CD4-positive, alpha-beta T cell treated with Interleukin-1 beta for 1 hour (primary cell): ENCODE results near the gene PHACTR1.

Experiments used
- DNase-seq, 2 donors: peaks; one replicate each; pipeline ENCODE4 v3.0.0-alpha.2; 2020 to 2022

Gene PHACTR1

GRCh38 chr6:13079096-13079723, 362.6 kb downstream of the PHACTR1 start:
- no peak for DNase-seq

- no peak for DNase-seq
These were observed 364.1 kb downstream of the PHACTR1 start for GRCh38 chr6:13080462-13081188.

GRCh38 chr6:13081189-13081563, 364.6 kb downstream of the PHACTR1 start:
- DNase-seq, result no peak

- DNase-seq, result no peak
These were observed 372.9 kb downstream of the PHACTR1 start for GRCh38 chr6:13089296-13089994.

- no peak for DNase-seq
These were observed 374.6 kb downstream of the PHACTR1 start for GRCh38 chr6:13091192-13091591.

GRCh38 chr6:13094781-13095425, 378.3 kb downstream of the PHACTR1 start:
- DNase-seq, result no peak

- no peak for DNase-seq
These were observed 379.5 kb downstream of the PHACTR1 start for GRCh38 chr6:13096084-13096483.

GRCh38 chr6:13097454-13097853, 380.9 kb downstream of the PHACTR1 start:
- DNase-seq, result no peak

GRCh38 chr6:13098006-13098405, 381.4 kb downstream of the PHACTR1 start:
- DNase-seq, result no peak

- DNase-seq, result peak in 1 of 2 donors; percentile 30
These were observed 382.4 kb downstream of the PHACTR1 start for GRCh38 chr6:13098793-13099570.

- no peak for DNase-seq
These were observed 383.2 kb downstream of the PHACTR1 start for GRCh38 chr6:13099771-13100170.

GRCh38 chr6:13101409-13101808, 384.8 kb downstream of the PHACTR1 start:
- no peak for DNase-seq

GRCh38 chr6:13101985-13102384, 385.4 kb downstream of the PHACTR1 start:
- DNase-seq, result no peak

GRCh38 chr6:13103169-13103568, 386.6 kb downstream of the PHACTR1 start:
- DNase-seq, result no peak

- DNase-seq, result no peak
These were observed 388.6 kb downstream of the PHACTR1 start for GRCh38 chr6:13105139-13105538.

GRCh38 chr6:13112921-13113320, 396.4 kb downstream of the PHACTR1 start:
- DNase-seq, result no peak

- no peak for DNase-seq
These were observed 396.8 kb downstream of the PHACTR1 start for GRCh38 chr6:13113376-13113775.

GRCh38 chr6:13113981-13114593, 397.5 kb downstream of the PHACTR1 start:
- DNase-seq, result no peak

GRCh38 chr6:13116155-13116554, 399.6 kb downstream of the PHACTR1 start:
- no peak for DNase-seq

GRCh38 chr6:13117570-13117969, 401.0 kb downstream of the PHACTR1 start:
- DNase-seq, result no peak

- DNase-seq, result no peak
These were observed 403.0 kb downstream of the PHACTR1 start for GRCh38 chr6:13119549-13119948.
